Measurements from ENCODE around the gene YIPF3.
"Not testable (repeated sequence)": the region's sequence is repeated elsewhere in the genome, so short reads cannot be mapped to it uniquely, and the experiment has no call there.

DNA sequence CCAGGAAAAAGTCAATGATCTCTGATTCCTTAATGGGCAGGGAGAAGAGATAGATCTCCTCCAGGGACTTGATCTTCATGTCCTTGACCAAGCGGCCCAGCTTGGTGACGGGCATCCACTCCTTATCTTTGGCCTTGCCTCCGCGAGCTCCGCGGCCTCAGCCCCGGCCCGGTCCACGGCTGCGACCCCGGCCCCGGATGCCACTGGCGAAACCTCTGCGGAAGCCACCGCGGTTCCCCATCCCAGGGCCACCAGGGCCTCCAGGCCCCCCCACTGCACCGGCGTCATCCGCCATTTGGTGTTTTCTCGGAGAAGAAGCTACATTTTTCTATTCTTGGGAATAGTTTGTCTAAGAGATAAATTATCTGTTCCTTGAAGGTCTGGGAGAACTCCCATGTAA is 22.7 kb upstream of the YIPF3 start:
- TF ChIP-seq ZNF70 (CRISPR knock-in tag; IDR thresholded peaks at IDR 0.05); PATZ1 (CRISPR knock-in tag; IDR thresholded peaks at IDR 0.05; ENCODE audit: borderline replicate concordance); ZC3H10 (CRISPR knock-in tag; IDR thresholded peaks at IDR 0.05); RARB (CRISPR knock-in tag; IDR thresholded peaks at IDR 0.05); CREB5 (CRISPR knock-in tag; IDR thresholded peaks at IDR 0.05; ENCODE audit: low read depth); ZFP30 (CRISPR knock-in tag; IDR thresholded peaks at IDR 0.05); ZNF8 (CRISPR knock-in tag; IDR thresholded peaks at IDR 0.05); ARNTL (CRISPR knock-in tag; IDR thresholded peaks at IDR 0.05; ENCODE audit: borderline replicate concordance, low read depth); GLIS3 (CRISPR knock-in tag; IDR thresholded peaks at IDR 0.05): not testable (repeated sequence)

Measured in SK-N-SH treated with all-trans-retinoic acid at 6 μM for 48 hours (cell line).